Activated CD4-positive, alpha-beta memory T cell treated with anti-CD3 and anti-CD28 coated beads, Interleukin-2, amount 10 ng/mL, durations not matched to agents 7 days and 5 days (primary cell): Measurements from ENCODE around the gene ENOX1. TPM values are rescaled to one million over a fixed set of nuclear protein-coding genes. Genes with fewer than 3 reads are reported as not detected.

Experiments
- CTCF ChIA-PET: fragments of 350-600 bp; sonication (Branson Sonifier 250); formaldehyde crosslinking; loops from one replicate; lab custom pipeline; 2021; ENCODE audit warnings: antibody characterized with exemption, inconsistent platforms; lab: Charles Lee
- POLR2A ChIA-PET: fragments of 350-600 bp; sonication (Branson Sonifier 250); formaldehyde crosslinking; loops from one replicate; lab custom pipeline; 2021; ENCODE audit warnings: antibody characterized with exemption; lab: Charles Lee
- DNase-seq: peaks from one replicate; pipeline ENCODE4 v3.0.0-alpha.2; 2020
- H3K27ac Mint-ChIP-seq: one replicate; pipeline ENCODE4 v1.8.0; 2021; ENCODE audit warnings: mild to moderate bottlenecking, mixed read lengths
- H3K27me3 Mint-ChIP-seq: one replicate; pipeline ENCODE4 v1.8.0; 2021; ENCODE audit warnings: mixed read lengths
- H3K36me3 Mint-ChIP-seq: one replicate; pipeline ENCODE4 v1.8.0; 2021; ENCODE audit warnings: low read depth, mixed read lengths
- H3K4me1 Mint-ChIP-seq: one replicate; pipeline ENCODE4 v1.8.0; 2021; ENCODE audit warnings: mixed read lengths
- H3K4me3 Mint-ChIP-seq: one replicate; pipeline ENCODE4 v1.8.0; 2021; ENCODE audit warnings: mild to moderate bottlenecking, mixed read lengths
- H3K9me3 Mint-ChIP-seq: one replicate; pipeline ENCODE4 v1.8.0; 2021; ENCODE audit warnings: mixed read lengths
- total RNA-seq, 2 experiments: library from RNA; stranded (reverse); gene quantifications; one replicate each; pipeline ENCODE4 v1.2.3, GENCODE V29; 2021

The ENOX1 gene
- total RNA-seq, 2 experiments from 2014 or later = 0.25 to 0.38 TPM

DNA sequence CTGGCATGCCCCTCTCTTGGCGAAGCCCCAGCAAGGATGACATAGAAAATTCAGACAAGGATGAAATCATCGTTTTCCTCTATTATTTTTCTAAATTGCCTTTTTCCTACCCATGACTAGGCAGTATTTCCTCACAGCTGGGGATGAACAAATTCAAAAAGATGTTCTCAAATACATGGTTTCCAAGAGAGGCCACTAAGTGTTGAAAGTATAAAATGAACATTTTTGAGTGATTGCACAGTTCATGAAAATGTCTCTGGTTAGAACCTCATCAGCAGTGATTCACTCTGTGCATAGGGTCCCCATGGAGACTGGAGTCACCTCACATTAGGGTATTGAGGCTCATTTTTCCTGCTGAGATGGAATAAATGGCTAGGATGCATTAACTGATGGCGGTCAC, 389.7 kb downstream of the ENOX1 start:
- DNase-seq = no peak
- ChIA-PET POLR2A (no interaction called here), CTCF (no interaction called here)
- no peak overlapping the region for H3K4me3 Mint-ChIP-seq
- no peaks in the 10 kb centered on the region for H3K9me3 Mint-ChIP-seq
- H3K27ac Mint-ChIP-seq = no peak overlapping the region
- H3K27me3 Mint-ChIP-seq = peaks cover 6% of the 10 kb centered on the region
- no peaks in the 10 kb centered on the region for H3K4me1 Mint-ChIP-seq
- H3K36me3 Mint-ChIP-seq = no peaks in the 10 kb centered on the region

GRCh38 chr13:43391036-43391435, 395.7 kb downstream of the ENOX1 start:
- H3K4me1 Mint-ChIP-seq = no peaks in the 10 kb centered on the region
- no peaks in the 10 kb centered on the region for H3K36me3 Mint-ChIP-seq
- ChIA-PET CTCF (no interaction called here), POLR2A (no interaction called here)
- no peak for DNase-seq
- no peaks in the 10 kb centered on the region for H3K9me3 Mint-ChIP-seq
- H3K4me3 Mint-ChIP-seq = no peak overlapping the region
- H3K27me3 Mint-ChIP-seq = peaks cover 4% of the 10 kb centered on the region
- H3K27ac Mint-ChIP-seq = no peak overlapping the region

- H3K27me3 Mint-ChIP-seq = peaks cover 5% of the 10 kb centered on the region
- DNase-seq = no peak
- no peak overlapping the region for H3K4me3 Mint-ChIP-seq
- no peak overlapping the region for H3K27ac Mint-ChIP-seq
- no peaks in the 10 kb centered on the region for H3K4me1 Mint-ChIP-seq
- POLR2A ChIA-PET = no interaction called here
- H3K9me3 Mint-ChIP-seq = no peaks in the 10 kb centered on the region
- no peaks in the 10 kb centered on the region for H3K36me3 Mint-ChIP-seq
- CTCF ChIA-PET = no interaction called here
Measured at GRCh38 chr13:43390619-43391018, 396.2 kb downstream of the ENOX1 start.

GRCh38 chr13:43389983-43390382, 396.8 kb downstream of the ENOX1 start:
- Mint-ChIP-seq H3K27ac (no peak overlapping the region), H3K27me3 (peaks cover 5% of the 10 kb centered on the region), H3K4me3 (no peak overlapping the region), H3K4me1 (no peaks in the 10 kb centered on the region), H3K9me3 (no peaks in the 10 kb centered on the region), H3K36me3 (no peaks in the 10 kb centered on the region)
- CTCF ChIA-PET = no interaction called here
- POLR2A ChIA-PET = no interaction called here
- DNase-seq = no peak

GRCh38 chr13:43389573-43389972, 397.2 kb downstream of the ENOX1 start:
- CTCF ChIA-PET = no interaction called here

GRCh38 chr13:43388282-43389034, 398.3 kb downstream of the ENOX1 start:
- Mint-ChIP-seq H3K36me3 (no peaks in the 10 kb centered on the region), H3K9me3 (no peaks in the 10 kb centered on the region), H3K27me3 (peaks cover 5% of the 10 kb centered on the region), H3K27ac (no peak overlapping the region), H3K4me1 (no peaks in the 10 kb centered on the region), H3K4me3 (no peak overlapping the region)
- ChIA-PET CTCF (no interaction called here), POLR2A (no interaction called here)
- DNase-seq = no peak

More at GRCh38 chr13:43389573-43389972, 397.2 kb downstream of the ENOX1 start:
- Mint-ChIP-seq H3K27ac (no peak overlapping the region), H3K9me3 (no peaks in the 10 kb centered on the region), H3K4me1 (no peaks in the 10 kb centered on the region), H3K36me3 (no peaks in the 10 kb centered on the region), H3K4me3 (no peak overlapping the region), H3K27me3 (peaks cover 5% of the 10 kb centered on the region)
- DNase-seq = no peak
- POLR2A ChIA-PET = no interaction called here

DNA sequence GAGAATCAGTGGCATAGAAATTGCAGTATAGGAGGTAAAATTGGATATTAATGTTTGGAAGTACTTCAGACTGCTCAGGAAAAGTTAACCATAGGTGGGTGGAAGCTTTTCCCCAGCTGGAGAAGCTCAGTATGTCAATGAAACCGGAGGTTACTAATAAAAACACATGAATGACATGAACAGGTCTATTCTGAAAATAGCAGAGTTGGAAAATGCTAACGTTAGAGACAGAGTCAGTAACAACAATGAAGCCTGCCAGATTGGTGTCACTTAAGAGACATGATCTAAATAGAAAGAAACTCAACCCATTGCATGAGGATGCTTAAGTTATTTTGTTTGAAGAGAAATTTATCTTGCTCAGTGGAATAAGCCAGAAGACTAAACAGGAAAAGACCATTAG, 398.9 kb downstream of the ENOX1 start:
- DNase-seq = no peak
- Mint-ChIP-seq H3K4me3 (no peak overlapping the region), H3K9me3 (no peaks in the 10 kb centered on the region), H3K4me1 (no peaks in the 10 kb centered on the region), H3K36me3 (no peaks in the 10 kb centered on the region), H3K27me3 (peaks cover 5% of the 10 kb centered on the region), H3K27ac (no peak overlapping the region)
- CTCF ChIA-PET = no interaction called here
- POLR2A ChIA-PET = no interaction called here

GRCh38 chr13:43383498-43384165, 403.1 kb downstream of the ENOX1 start:
- ChIA-PET CTCF (no interaction called here), POLR2A (no interaction called here)
- Mint-ChIP-seq H3K27ac (no peak overlapping the region), H3K36me3 (peaks cover 2% of the 10 kb centered on the region), H3K27me3 (peaks cover 14% of the 10 kb centered on the region), H3K9me3 (peaks cover 4% of the 10 kb centered on the region), H3K4me3 (no peak overlapping the region), H3K4me1 (no peaks in the 10 kb centered on the region)
- no peak for DNase-seq

DNA sequence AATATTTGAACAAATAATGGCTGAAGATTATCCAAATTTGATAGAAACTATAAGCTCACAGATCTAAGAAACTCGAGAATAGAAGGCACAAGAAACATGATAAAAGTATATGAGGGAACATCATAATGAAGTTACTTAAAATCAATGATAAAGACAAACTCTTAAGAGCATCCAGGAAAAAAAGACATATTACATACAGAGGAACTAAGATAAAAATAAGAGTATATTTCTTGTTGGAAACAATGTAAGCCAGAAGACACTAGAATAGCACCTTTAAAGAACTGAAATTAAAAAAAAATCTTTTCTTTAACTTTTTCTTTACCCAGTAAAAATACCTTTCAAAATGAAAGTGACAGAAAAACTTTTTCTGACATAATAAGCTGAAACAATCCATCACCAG, 407.0 kb downstream of the ENOX1 start:
- no peaks in the 10 kb centered on the region for H3K4me1 Mint-ChIP-seq
- H3K9me3 Mint-ChIP-seq = peaks cover 4% of the 10 kb centered on the region
- DNase-seq = no peak
- H3K27ac Mint-ChIP-seq = no peak overlapping the region
- peaks cover 2% of the 10 kb centered on the region for H3K36me3 Mint-ChIP-seq
- CTCF ChIA-PET = no interaction called here
- POLR2A ChIA-PET = no interaction called here
- peaks cover 15% of the 10 kb centered on the region for H3K27me3 Mint-ChIP-seq
- no peak overlapping the region for H3K4me3 Mint-ChIP-seq

DNA sequence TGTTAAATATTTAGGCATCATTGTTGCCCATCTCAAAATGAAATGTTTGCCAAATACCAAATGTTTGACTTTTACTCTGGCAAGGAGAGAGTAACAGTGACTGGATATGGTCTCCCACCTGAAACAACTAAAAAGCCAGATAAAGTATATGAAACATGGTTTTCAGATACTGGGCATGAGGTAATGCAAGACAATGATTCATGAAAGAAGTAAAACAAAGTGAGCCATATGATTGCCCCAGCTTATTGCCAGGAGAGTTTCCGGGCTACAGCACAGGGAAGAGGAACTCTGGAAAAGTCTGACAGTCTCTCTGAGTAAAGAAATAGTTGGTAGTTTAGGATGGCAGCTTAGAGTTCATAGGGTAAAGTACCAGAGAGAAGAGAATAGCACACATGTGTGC, 408.8 kb downstream of the ENOX1 start:
- peaks cover 2% of the 10 kb centered on the region for H3K36me3 Mint-ChIP-seq
- peaks cover 4% of the 10 kb centered on the region for H3K9me3 Mint-ChIP-seq
- ChIA-PET POLR2A (no interaction called here), CTCF (no interaction called here)
- no peak overlapping the region for H3K27ac Mint-ChIP-seq
- no peaks in the 10 kb centered on the region for H3K4me1 Mint-ChIP-seq
- no peak for DNase-seq
- H3K4me3 Mint-ChIP-seq = no peak overlapping the region
- H3K27me3 Mint-ChIP-seq = peaks cover 15% of the 10 kb centered on the region

DNA sequence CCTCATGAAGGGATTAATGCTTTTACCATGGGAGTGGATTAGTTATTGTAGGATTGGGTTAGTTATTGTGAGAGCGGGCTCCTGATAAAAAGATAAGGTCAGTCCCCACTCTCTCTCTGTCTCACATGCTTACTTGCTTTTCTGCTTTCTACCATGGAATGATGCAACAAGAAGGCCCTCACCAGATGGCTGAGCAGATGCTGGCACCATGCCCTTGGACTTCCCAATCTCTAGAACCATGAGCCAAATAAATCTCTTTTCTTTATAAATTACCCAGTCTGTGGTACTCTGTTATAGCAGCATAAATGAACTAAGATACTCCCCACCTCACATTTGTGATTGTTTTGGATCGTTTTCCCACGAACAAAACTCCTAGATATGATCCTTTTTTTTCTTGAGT, 409.6 kb downstream of the ENOX1 start:
- Mint-ChIP-seq H3K4me3 (no peak overlapping the region), H3K4me1 (no peaks in the 10 kb centered on the region), H3K27me3 (peaks cover 17% of the 10 kb centered on the region), H3K27ac (no peak overlapping the region), H3K9me3 (peaks cover 4% of the 10 kb centered on the region), H3K36me3 (peaks cover 2% of the 10 kb centered on the region)
- ChIA-PET POLR2A (no interaction called here), CTCF (no interaction called here)
- no peak for DNase-seq

DNA sequence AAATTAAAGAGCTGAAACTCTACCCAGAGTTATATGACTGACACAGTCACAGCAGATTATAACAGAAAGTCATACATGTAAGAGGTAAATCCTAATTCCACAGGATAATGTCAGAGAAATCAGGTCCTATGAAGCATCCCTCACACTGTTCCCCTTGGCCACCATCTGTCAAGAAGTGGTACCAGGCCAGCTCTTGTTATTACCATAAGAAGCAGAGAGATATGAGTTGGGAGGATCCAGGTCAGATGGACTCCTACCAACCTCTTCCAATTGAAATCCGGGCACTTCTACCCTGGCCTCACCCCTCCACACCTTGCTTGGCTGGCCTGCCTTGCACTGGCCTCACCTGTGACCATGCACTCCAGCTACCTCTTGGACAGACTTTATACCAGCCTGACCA, 410.2 kb downstream of the ENOX1 start:
- DNase-seq = no peak
- peaks cover 17% of the 10 kb centered on the region for H3K27me3 Mint-ChIP-seq
- peaks cover 4% of the 10 kb centered on the region for H3K9me3 Mint-ChIP-seq
- H3K4me1 Mint-ChIP-seq = no peaks in the 10 kb centered on the region
- H3K36me3 Mint-ChIP-seq = peaks cover 2% of the 10 kb centered on the region
- no peak overlapping the region for H3K27ac Mint-ChIP-seq
- POLR2A ChIA-PET = no interaction called here
- no peak overlapping the region for H3K4me3 Mint-ChIP-seq
- CTCF ChIA-PET = no interaction called here

GRCh38 chr13:43375797-43376465, 410.8 kb downstream of the ENOX1 start:
- ChIA-PET POLR2A (no interaction called here), CTCF (no interaction called here)
- no peak for DNase-seq
- H3K27ac Mint-ChIP-seq = no peak overlapping the region
- H3K27me3 Mint-ChIP-seq = peaks cover 17% of the 10 kb centered on the region
- H3K4me3 Mint-ChIP-seq = no peak overlapping the region
- H3K4me1 Mint-ChIP-seq = no peaks in the 10 kb centered on the region
- H3K36me3 Mint-ChIP-seq = peaks cover 2% of the 10 kb centered on the region
- peaks cover 4% of the 10 kb centered on the region for H3K9me3 Mint-ChIP-seq
